H1 (cell line): Measurements from ENCODE around the gene LARP4B. TPM values are rescaled to one million over a fixed set of nuclear protein-coding genes. Genes with fewer than 3 reads are reported as not detected.

ENCODE experiments used
- CTCF ChIA-PET: fragments of 300-600 bp; sonication (Branson Sonifier 250); formaldehyde crosslinking; loops from one replicate; lab custom pipeline; 2021; ENCODE audit not compliant: partially characterized antibody; lab: Charles Lee
- POLR2A ChIA-PET: fragments of 300-600 bp; sonication (Branson Sonifier 250); formaldehyde crosslinking; loops from one replicate; lab custom pipeline; 2021; ENCODE audit warnings: inconsistent platforms; ENCODE audit not compliant: partially characterized antibody; lab: Charles Lee
- DNase-seq, 2 experiments: peaks; one replicate each; pipeline versions ENCODE4 v3.0.0 to v3.0.0-alpha.2; 2010 to 2022; ENCODE audit warnings: low spot score in 2 of 2, low read depth in 1 of 2, mixed read lengths in 1 of 2
- FAIRE-seq: peaks from 2 replicates; lab custom pipeline; 2011; peaks lifted over from hg19 to GRCh38; lab: Jason Lieb, UNC
- H2AFZ ChIP-seq: 2 replicates; pipeline ENCODE4 v1.8.1; 2012; ENCODE audit warnings: low read length, inconsistent platforms
- H2AK5ac ChIP-seq: 2 replicates; pipeline ENCODE4 v1.6.1; 2013; ENCODE audit warnings: low read depth, low read length
- H2BK120ac ChIP-seq: replicated peaks from 2 replicates; pipeline ENCODE3; 2013; ENCODE audit warnings: low read depth, low read length, inconsistent platforms
- H2BK12ac ChIP-seq: 2 replicates; pipeline ENCODE4 v1.6.1; 2013; ENCODE audit warnings: low read depth, low read length
- H2BK15ac ChIP-seq: 2 replicates; pipeline ENCODE4 v1.6.1; 2013; ENCODE audit warnings: low read length
- H2BK20ac ChIP-seq: 2 replicates; pipeline ENCODE4 v1.6.1; 2013; ENCODE audit warnings: low read length
- H2BK5ac ChIP-seq: 2 replicates; pipeline ENCODE4 v1.6.1; 2013; ENCODE audit warnings: low read depth, low read length
- H3K14ac ChIP-seq: 2 replicates; pipeline ENCODE4 v1.6.1; 2013; ENCODE audit warnings: inconsistent platforms; ENCODE audit not compliant: insufficient read length
- H3K18ac ChIP-seq: 2 replicates; pipeline ENCODE4 v1.6.1; 2013; ENCODE audit warnings: low read length; ENCODE audit errors: extremely low read depth
- H3K23ac ChIP-seq: 2 replicates; pipeline ENCODE4 v1.6.1; 2013; ENCODE audit warnings: inconsistent platforms; ENCODE audit not compliant: insufficient read length
- H3K23me2 ChIP-seq: 2 replicates; pipeline ENCODE4 v1.6.1; 2013; ENCODE audit warnings: low read depth, low read length
- H3K27ac ChIP-seq: 2 replicates; pipeline ENCODE4 v1.6.1; 2011; ENCODE audit warnings: low read depth, low read length, inconsistent platforms
- H3K27me3 ChIP-seq, 4 experiments: replicated peaks in 1 of 4; 1 replicate in 1 of 4; 2 replicates in 3 of 4; pipeline versions ENCODE4 v1.6.1 to v1.8.1; 2011 to 2013; ENCODE audit warnings: low read length in 3 of 4, mild to moderate bottlenecking in 3 of 4, inconsistent platforms in 2 of 4, mixed read lengths in 2 of 4, moderate library complexity in 1 of 4; ENCODE audit not compliant: control insufficient read depth in 3 of 4, insufficient read depth in 3 of 4; ENCODE audit errors: extremely low read depth in 1 of 4
- H3K36me3 ChIP-seq, 4 experiments: 2 replicates each; pipeline versions ENCODE4 v1.6.1 to v1.8.1; 2011 to 2013; ENCODE audit warnings: mild to moderate bottlenecking in 4 of 4, low read length in 3 of 4, moderate library complexity in 2 of 4, control low read depth in 1 of 4, inconsistent platforms in 1 of 4; ENCODE audit not compliant: insufficient read depth in 4 of 4, control insufficient read depth in 2 of 4
- H3K4ac ChIP-seq: replicated peaks from 2 replicates; pipeline ENCODE3; 2013; ENCODE audit warnings: low read length, low read depth, mixed read lengths, inconsistent platforms; ENCODE audit not compliant: insufficient read length
- H3K4me1 ChIP-seq, 4 experiments: replicated peaks in 1 of 4; 1 replicate in 1 of 4; 2 replicates in 3 of 4; pipeline versions ENCODE4 v1.6.1 to v1.8.1; 2011 to 2013; ENCODE audit warnings: low read length in 3 of 4, inconsistent platforms in 2 of 4, mixed read lengths in 1 of 4; ENCODE audit not compliant: insufficient read depth in 4 of 4, control insufficient read depth in 3 of 4
- H3K4me2 ChIP-seq, 2 experiments: 2 replicates each; pipeline versions ENCODE4 v1.6.1 to v1.8.1; 2011 to 2013; ENCODE audit warnings: low read depth in 2 of 2, low read length in 2 of 2, control low read depth in 1 of 2, inconsistent platforms in 1 of 2, mild to moderate bottlenecking in 1 of 2; ENCODE audit not compliant: insufficient read depth in 1 of 2
- H3K4me3 ChIP-seq, 4 experiments: fragments of 200-600, 300-600 bp in 1 of 4; sonication (generic), shearing (Covaris generic), sonication (Bioruptor Twin) in 1 of 4; 2 replicates each; pipeline versions ENCODE4 v1.5.1 to v1.8.1; 2011 to 2016; ENCODE audit warnings: low read length in 4 of 4, low read depth in 3 of 4, control low read depth in 2 of 4, inconsistent platforms in 2 of 4, mild to moderate bottlenecking in 2 of 4, mixed read lengths in 1 of 4, moderate library complexity in 1 of 4; ENCODE audit not compliant: insufficient read depth in 2 of 4; ENCODE audit errors: extremely low read depth in 1 of 4
- H3K56ac ChIP-seq: replicated peaks from 2 replicates; pipeline ENCODE3; 2013; ENCODE audit warnings: low read depth, mild to moderate bottlenecking, mixed read lengths, low read length, inconsistent platforms; ENCODE audit not compliant: insufficient read length
- H3K79me1 ChIP-seq: 2 replicates; pipeline ENCODE4 v1.6.1; 2013; ENCODE audit warnings: low read depth, low read length, control low read depth
- H3K79me2 ChIP-seq, 2 experiments: 2 replicates each; pipeline versions ENCODE4 v1.6.1 to v1.8.1; 2012 to 2013; ENCODE audit warnings: low read length in 2 of 2, mild to moderate bottlenecking in 2 of 2, inconsistent platforms in 1 of 2; ENCODE audit not compliant: insufficient read depth in 2 of 2, control insufficient read depth in 1 of 2
- H3K9ac ChIP-seq, 4 experiments: replicated peaks in 1 of 4; 1 replicate in 1 of 4; 2 replicates in 3 of 4; pipeline versions ENCODE4 v1.6.1 to v1.8.1; 2011 to 2013; ENCODE audit warnings: low read depth in 3 of 4, low read length in 3 of 4, control low read depth in 2 of 4, mild to moderate bottlenecking in 2 of 4, moderate library complexity in 2 of 4, inconsistent platforms in 1 of 4; ENCODE audit errors: extremely low read depth in 1 of 4
- H3K9me3 ChIP-seq, 2 experiments: 2 replicates each; pipeline versions ENCODE4 v1.6.1 to v1.8.1; 2012 to 2013; ENCODE audit warnings: mild to moderate bottlenecking in 2 of 2, moderate library complexity in 2 of 2, control low read depth in 1 of 2, inconsistent platforms in 1 of 2, low read depth in 1 of 2, low read length in 1 of 2, mixed read lengths in 1 of 2; ENCODE audit not compliant: insufficient read depth in 2 of 2
- H4K20me1 ChIP-seq, 2 experiments: replicated peaks in 1 of 2; 2 replicates each; pipeline versions ENCODE3 to v1.8.1; 2011 to 2013; ENCODE audit warnings: inconsistent platforms in 2 of 2, low read length in 2 of 2, mild to moderate bottlenecking in 1 of 2; ENCODE audit not compliant: insufficient read depth in 2 of 2, control insufficient read depth in 1 of 2
- H4K5ac ChIP-seq: 2 replicates; pipeline ENCODE4 v1.6.1; 2013; ENCODE audit warnings: low read length, low read depth, mixed read lengths, inconsistent platforms; ENCODE audit not compliant: insufficient read length
- H4K8ac ChIP-seq: 2 replicates; pipeline ENCODE4 v1.8.0; 2013; ENCODE audit warnings: mild to moderate bottlenecking, moderate library complexity, low read length, inconsistent platforms; ENCODE audit not compliant: insufficient read depth; ENCODE audit errors: extremely low read depth
- H4K91ac ChIP-seq: replicated peaks from 2 replicates; pipeline ENCODE3; 2013; ENCODE audit warnings: low read length, mixed read lengths, inconsistent platforms; ENCODE audit not compliant: insufficient read length
- CHD1 ChIP-seq: IDR thresholded peaks from 2 replicates; pipeline ENCODE4 v1.6.1; 2012; ENCODE audit warnings: low read depth, low read length, improper control_type of control experiment
- HDAC6 ChIP-seq: IDR thresholded peaks from one replicate; pipeline ENCODE4 v1.7.1; 2012; ENCODE audit warnings: low read depth, mild to moderate bottlenecking, inconsistent platforms, low read length, moderate library complexity
- KDM1A ChIP-seq: fragments of 200-600, 300-600 bp; sonication (generic); IDR thresholded peaks from 2 replicates; pipeline ENCODE4 v1.7.1; 2016; ENCODE audit warnings: mild to moderate bottlenecking, low read length, borderline replicate concordance
- NRF1 ChIP-seq: IDR thresholded peaks from 2 replicates; pipeline ENCODE4 v1.6.1; 2011; ENCODE audit warnings: mild to moderate bottlenecking, low read depth, low read length, improper control_type of control experiment
- PHF8 ChIP-seq: fragments of 200-600 bp; sonication (generic); conservative IDR thresholded peaks from 2 replicates; pipeline ENCODE4 v1.7.1; 2012; ENCODE audit warnings: low read depth, mild to moderate bottlenecking, inconsistent platforms, low read length, moderate library complexity
- POLR2A ChIP-seq, 2 experiments: IDR thresholded peaks; 1 replicate in 1 of 2; 2 replicates in 1 of 2; pipeline ENCODE4 v1.6.1; 2011; ENCODE audit warnings: low read depth in 2 of 2, low read length in 2 of 2, mild to moderate bottlenecking in 2 of 2; ENCODE audit errors: control extremely low read depth in 1 of 2
- RAD21 ChIP-seq, 2 experiments: IDR thresholded peaks in 1 of 2; conservative IDR thresholded peaks in 1 of 2; 2 replicates each; pipeline ENCODE4 v1.6.1; 2011; ENCODE audit warnings: low read depth in 2 of 2, low read length in 2 of 2, improper control_type of control experiment in 1 of 2, inconsistent platforms in 1 of 2, mild to moderate bottlenecking in 1 of 2, moderate library complexity in 1 of 2
- RBBP5 ChIP-seq: IDR thresholded peaks from 2 replicates; pipeline ENCODE4 v1.7.1; 2012; ENCODE audit warnings: low read depth, mild to moderate bottlenecking, inconsistent platforms, low read length, moderate library complexity, borderline replicate concordance
- RFX5 ChIP-seq: IDR thresholded peaks from 2 replicates; pipeline ENCODE4 v1.6.1; 2011; ENCODE audit warnings: low read depth, low read length, improper control_type of control experiment, borderline replicate concordance
- RXRA ChIP-seq: IDR thresholded peaks from 2 replicates; pipeline ENCODE4 v1.6.1; 2011; ENCODE audit warnings: low read depth, mild to moderate bottlenecking, low read length, moderate library complexity; ENCODE audit not compliant: insufficient read depth
- SIX5 ChIP-seq: IDR thresholded peaks from 2 replicates; pipeline ENCODE4 v1.6.1; 2011; ENCODE audit warnings: mild to moderate bottlenecking, low read depth, low read length
- SP2 ChIP-seq: IDR thresholded peaks from 2 replicates; pipeline ENCODE4 v1.6.1; 2012; ENCODE audit warnings: mild to moderate bottlenecking, low read length, inconsistent platforms
- TAF7 ChIP-seq: optimal IDR thresholded peaks from 2 replicates; pipeline ENCODE3; 2011; ENCODE audit warnings: low read depth, mild to moderate bottlenecking, inconsistent platforms, low read length, moderate library complexity, borderline replicate concordance
- WGBS, 2 experiments: shearing (Covaris generic) in 1 of 2; methylation state at CpG; one replicate each; pipeline versions ENCODE4 v1.1.6 to v1.1.7; 2013 to 2015; ENCODE audit warnings: low lambda C conversion rate in 2 of 2, mixed read lengths in 2 of 2, inconsistent platforms in 1 of 2, low coverage in 1 of 2, missing lambda C conversion rate in 1 of 2; ENCODE audit not compliant: insufficient replicate concordance in 2 of 2, insufficient coverage in 1 of 2, insufficient read length in 1 of 2; ENCODE audit errors: extremely low coverage in 1 of 2, missing lambda C conversion rate in 1 of 2; 5-methylcytosine and 5-hydroxymethylcytosine counted together
- polyA plus RNA-seq, 7 experiments: library from polyadenylated mRNA; depleted of rRNA in 3 of 7; stranded (reverse) in 5 of 7; unstranded in 2 of 7; fragments of >200 nt in 5 of 7; fragments of 200-250 nt in 2 of 7; gene quantifications; 1 replicate in 5 of 7; 2 replicates in 1 of 7; 4 replicates in 1 of 7; pipeline versions ENCODE4 v1.2.1 to v1.2.3, GENCODE V29; 2011 to 2013; ENCODE audit warnings: missing spikeins in 2 of 7, mixed read lengths in 2 of 7
- total RNA-seq: library from RNA; stranded (reverse); fragmentation: NEBNext Ultra II Directional; extraction: Animal tissue kit (Norgen Biotek cat#: 25700); gene quantifications from 2 replicates; pipeline ENCODE4 v1.2.1, GENCODE V29; 2021

LARP4B gene
- total and polyA plus RNA-seq, 2 of the 8 experiments (the other 6 are each of a cell fraction or from before 2014, with no cell fraction given): 20.1 to 78.6 TPM

GRCh38 chr10:968546-969199, 37.2 kb upstream of the LARP4B start:
- Histone ChIP-seq H3K9ac (no peak overlapping the region), H3K36me3 (no peaks in the 10 kb centered on the region), H2BK15ac (no peak overlapping the region), H3K23ac (no peak overlapping the region), H4K8ac (no peak overlapping the region), H3K4ac (no peak overlapping the region), H3K23me2 (no peaks in the 10 kb centered on the region), H3K56ac (no peak overlapping the region), H2BK5ac (no peak overlapping the region), H3K27me3 (no peaks in the 10 kb centered on the region), H3K79me1 (no peaks in the 10 kb centered on the region), H4K20me1 (no peaks in the 10 kb centered on the region), H3K14ac (no peak overlapping the region), H2BK12ac (no peak overlapping the region), H3K18ac (no peak overlapping the region), H2AK5ac (no peak overlapping the region), H2BK120ac (no peak overlapping the region), H3K9me3 (no peaks in the 10 kb centered on the region), H3K4me2 (no peak overlapping the region), H3K27ac (no peak overlapping the region), H4K5ac (no peak overlapping the region), H3K4me3 (no peak overlapping the region), H2BK20ac (no peak overlapping the region), H3K4me1 (peaks cover 0 to 8% (median 3%) of the 10 kb centered on the region in 4 experiments; a peak in 4 of 7 replicates), H2AFZ (no peak overlapping the region), H4K91ac (no peak overlapping the region), H3K79me2 (no peaks in the 10 kb centered on the region)
- no peak for FAIRE-seq
- POLR2A ChIA-PET: interaction anchor here (1.5 kb wide), 1 partner anchor 19 kb away, joined by 3 read pairs; the partner anchor contains the start of gene GTPBP4
- 97% methylated on average over 17 of the region's 17 CpGs; no CpG with 5 or more reads in 1 of the 2 experiments for WGBS, 2 experiments
- CTCF ChIA-PET: interaction anchor here (2.1 kb wide), 1 partner anchor 18 kb away, joined by 4 read pairs; no protein-coding TSS in a partner anchor
- no peak for DNase-seq
- TF ChIP-seq HDAC6: no peak
- no peak for TF ChIP-seq POLR2A (IDR thresholded peaks at IDR 0.05; ENCODE audit: control extremely low read depth in 1 of 2, low read depth in 2 of 2, low read length in 2 of 2)
- no peak for TF ChIP-seq SIX5
- no peak for TF ChIP-seq NRF1
- TF ChIP-seq CHD1: no peak
- no peak for TF ChIP-seq RXRA
- TF ChIP-seq PHF8: no peak
- TF ChIP-seq RBBP5: no peak
- TF ChIP-seq KDM1A: no peak
- TF ChIP-seq RFX5: no peak
- no peak for TF ChIP-seq SP2
- TF ChIP-seq RAD21 (IDR thresholded peaks at IDR 0.05 in 1 of 2, conservative IDR thresholded peaks at IDR 0.05 in 1 of 2; ENCODE audit: low read depth in 2 of 2, low read length in 2 of 2): no peak
- no peak for TF ChIP-seq TAF7
